SK-N-MC (cell line): Measurements from ENCODE around the gene TRIML1.

Experiments
- DNase-seq: peaks from one replicate; pipeline ENCODE4 v3.0.0-alpha.2; 2011; ENCODE audit warnings: low read depth, low spot score
- H3K27ac ChIP-seq: fragments of 200-600 bp; sonication (generic); 2 replicates; pipeline ENCODE4 v1.5.1; 2016; ENCODE audit warnings: mixed run types
- H3K36me3 ChIP-seq: fragments of 200-600 bp; sonication (generic); 2 replicates; pipeline ENCODE4 v1.6.1; 2017; ENCODE audit warnings: antibody characterized with exemption, low read length, mixed read lengths; ENCODE audit not compliant: insufficient read depth
- H3K4me3 ChIP-seq: fragments of 200-600 bp; sonication (generic); 2 replicates; pipeline ENCODE4 v1.5.1; 2016
- H3K9ac ChIP-seq: fragments of 200-600 bp; sonication (generic); 2 replicates; pipeline ENCODE4 v1.8.0; 2017; ENCODE audit warnings: mixed run types, mixed read lengths; ENCODE audit not compliant: insufficient read length
- H3K9me3 ChIP-seq: fragments of 200-600 bp; sonication (generic); 2 replicates; pipeline ENCODE4 v1.6.1; 2017; ENCODE audit warnings: low read depth, mild to moderate bottlenecking, antibody characterized with exemption, low read length, moderate library complexity, mixed read lengths
- EZH2 ChIP-seq: fragments of 200-600 bp; sonication (generic); IDR thresholded peaks from one replicate; pipeline ENCODE4 v1.6.1; 2017; ENCODE audit warnings: antibody characterized with exemption
- FOXP2 ChIP-seq: optimal IDR thresholded peaks from 2 replicates; pipeline ENCODE3; 2011; ENCODE audit warnings: mild to moderate bottlenecking, moderate library complexity; ENCODE audit not compliant: insufficient read depth; ENCODE audit errors: extremely low read length, control extremely low read depth
- POLR2AphosphoS5 ChIP-seq: IDR thresholded peaks from 2 replicates; pipeline ENCODE4 v1.6.1; 2012; ENCODE audit warnings: mild to moderate bottlenecking, low read depth, low read length, borderline replicate concordance

TRIML1 gene

GRCh38 chr4:188190461-188190860 lies 51.2 kb downstream of the TRIML1 start:
- no peak for DNase-seq
- Histone ChIP-seq H3K27ac (no peak overlapping the region), H3K36me3 (no peaks in the 10 kb centered on the region), H3K4me3 (no peak overlapping the region), H3K9ac (no peak overlapping the region), H3K9me3 (no peaks in the 10 kb centered on the region)
- TF ChIP-seq FOXP2 (no peak), EZH2 (no peak), POLR2AphosphoS5 (no peak)

GRCh38 chr4:188194421-188194820 lies 55.2 kb downstream of the TRIML1 start:
- Histone ChIP-seq H3K4me3 (no peak overlapping the region), H3K27ac (no peak overlapping the region), H3K9me3 (no peaks in the 10 kb centered on the region), H3K36me3 (no peaks in the 10 kb centered on the region), H3K9ac (no peak overlapping the region)
- no peak for DNase-seq
- no peak for TF ChIP-seq POLR2AphosphoS5

- DNase-seq, result no peak
- TF ChIP-seq POLR2AphosphoS5 (no peak), FOXP2 (no peak), EZH2 (no peak)
- Histone ChIP-seq H3K36me3 (no peaks in the 10 kb centered on the region), H3K9me3 (no peaks in the 10 kb centered on the region), H3K27ac (no peak overlapping the region), H3K9ac (no peak overlapping the region), H3K4me3 (no peak overlapping the region)
These were observed 56.2 kb downstream of the TRIML1 start for GRCh38 chr4:188195389-188195985.

- TF ChIP-seq FOXP2, result no peak
- no peak for TF ChIP-seq POLR2AphosphoS5
- no peak for TF ChIP-seq EZH2
- no peaks in the 10 kb centered on the region for H3K36me3 ChIP-seq
- H3K9me3 ChIP-seq, result no peaks in the 10 kb centered on the region
- no peak for DNase-seq
- no peak overlapping the region for H3K9ac ChIP-seq
- no peak overlapping the region for H3K4me3 ChIP-seq
- H3K27ac ChIP-seq, result no peak overlapping the region
These were observed 57.0 kb downstream of the TRIML1 start for GRCh38 chr4:188196134-188196735.
